HG03064 (cell line): ENCODE data around the gene SAMD3.
"Not testable (repeated sequence)": the region's sequence is repeated elsewhere in the genome, so short reads cannot be mapped to it uniquely, and the experiment has no call there.

ENCODE experiments used
- ATAC-seq: cut with Tn5 transposase; IDR thresholded peaks from one replicate; pipeline ENCODE4 v1.9.1; 2021; ENCODE audit warnings: low read depth; ENCODE audit not compliant: unreplicated experiment

SAMD3 gene

GRCh38 chr6:130182466-130182865 is 40.3 kb downstream of the SAMD3 start:
- ATAC-seq = no peak

- no peak for ATAC-seq
Measured at GRCh38 chr6:130178692-130179091, 44.1 kb downstream of the SAMD3 start.

- no peak for ATAC-seq
Measured at GRCh38 chr6:130176378-130176777, 46.4 kb downstream of the SAMD3 start.

- ATAC-seq = not testable (repeated sequence)
Measured at GRCh38 chr6:130173377-130174004, 49.3 kb downstream of the SAMD3 start.

- not testable (repeated sequence) for ATAC-seq
Measured at GRCh38 chr6:130170160-130170559, 52.6 kb downstream of the SAMD3 start.

- no peak for ATAC-seq
Measured at GRCh38 chr6:130167655-130168054, 55.1 kb downstream of the SAMD3 start.

GRCh38 chr6:130164251-130164650 is 58.5 kb downstream of the SAMD3 start:
- ATAC-seq = no peak

GRCh38 chr6:130163266-130163665 is 59.5 kb downstream of the SAMD3 start:
- ATAC-seq = no peak

- no peak for ATAC-seq
Measured at GRCh38 chr6:130162421-130162820, 60.3 kb downstream of the SAMD3 start.

- no peak for ATAC-seq
Measured at GRCh38 chr6:130161683-130162404, 60.9 kb downstream of the SAMD3 start.

GRCh38 chr6:130159956-130160355 is 62.8 kb downstream of the SAMD3 start:
- ATAC-seq = no peak

GRCh38 chr6:130158548-130158947 is 64.2 kb downstream of the SAMD3 start:
- no peak for ATAC-seq

GRCh38 chr6:130158056-130158455 is 64.7 kb downstream of the SAMD3 start:
- no peak for ATAC-seq

- no peak for ATAC-seq
Measured at GRCh38 chr6:130156908-130157307, 65.8 kb downstream of the SAMD3 start.

GRCh38 chr6:130152908-130153510 is 69.7 kb downstream of the SAMD3 start:
- ATAC-seq = no peak

- no peak for ATAC-seq
Measured at GRCh38 chr6:130150906-130151305, 71.8 kb downstream of the SAMD3 start.

GRCh38 chr6:130149016-130149415 is 73.7 kb downstream of the SAMD3 start:
- not testable (repeated sequence) for ATAC-seq

- ATAC-seq = no peak
Measured at GRCh38 chr6:130148181-130148580, 74.6 kb downstream of the SAMD3 start.

GRCh38 chr6:130147111-130147510 is 75.6 kb downstream of the SAMD3 start:
- ATAC-seq = no peak

GRCh38 chr6:130143709-130144108 is 79.0 kb downstream of the SAMD3 start:
- no peak for ATAC-seq

GRCh38 chr6:130140084-130140483 is 82.7 kb downstream of the SAMD3 start:
- ATAC-seq = no peak

- ATAC-seq = peak; percentile 52
Measured at GRCh38 chr6:130138909-130139242, 83.9 kb downstream of the SAMD3 start.
